Stimulated activated CD4-positive, alpha-beta T cell treated with anti-CD3 and anti-CD28 coated beads, Interleukin-1b, Interleukin-23, amount 100 ng/mL, for 4 hours (primary cell): ENCODE results near the gene FAM13A.
A peak's percentile ranks its signal among the peaks of the same experiment; 100 is the strongest.

ENCODE experiments used
- DNase-seq, 2 donors: peaks; one replicate each; pipeline ENCODE4 v3.0.0-alpha.2; 2020; ENCODE audit warnings: low read depth in 2 of 2

Gene FAM13A

DNA sequence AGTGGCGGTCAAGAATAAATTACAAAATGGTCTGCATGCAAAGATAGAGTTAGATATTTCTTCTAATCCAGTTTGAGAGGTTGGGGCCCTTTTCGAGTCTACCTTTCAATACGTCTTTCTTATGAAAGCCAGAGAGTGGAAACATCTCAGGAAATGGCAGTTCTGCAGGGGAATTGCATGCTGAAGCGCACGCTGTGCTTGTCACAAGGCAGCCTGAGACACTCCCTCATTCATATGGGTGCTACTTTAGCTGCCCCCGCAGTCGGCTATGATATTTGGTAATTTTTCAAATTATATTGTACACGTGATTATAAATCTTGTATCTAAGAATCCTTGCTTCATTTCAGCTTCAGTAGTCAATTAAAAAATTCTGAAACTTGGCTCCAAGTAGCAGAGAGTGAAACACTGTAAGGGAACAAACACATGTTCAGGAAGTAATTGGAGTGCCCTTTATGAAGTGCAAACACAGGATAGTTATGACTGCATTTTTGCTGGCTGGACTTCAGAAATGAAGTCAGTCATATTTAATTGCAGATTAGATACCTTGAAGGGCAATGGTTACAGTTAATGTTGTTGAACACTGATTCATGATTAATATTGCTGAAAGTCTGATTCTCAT, 213.8 kb downstream of the FAM13A start:
- DNase-seq = no peak

DNA sequence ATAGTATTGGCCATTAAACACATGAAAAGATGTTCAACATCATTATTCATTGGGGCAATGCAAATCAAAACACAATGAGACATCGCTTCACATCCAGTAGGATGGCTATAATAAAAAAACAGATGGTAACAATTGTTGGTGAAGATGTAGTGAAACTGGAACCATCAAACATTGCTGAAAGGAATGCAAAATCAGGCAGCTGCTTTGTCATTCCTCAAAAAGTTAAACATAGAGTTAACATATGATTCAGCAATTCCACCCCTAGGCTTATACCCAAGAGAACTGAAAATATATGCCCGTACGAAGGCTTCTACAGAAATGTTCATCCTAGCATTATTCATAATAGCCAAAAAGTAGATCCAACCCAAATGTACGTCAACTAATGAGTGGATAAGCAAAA, 215.3 kb downstream of the FAM13A start:
- DNase-seq = no peak

DNA sequence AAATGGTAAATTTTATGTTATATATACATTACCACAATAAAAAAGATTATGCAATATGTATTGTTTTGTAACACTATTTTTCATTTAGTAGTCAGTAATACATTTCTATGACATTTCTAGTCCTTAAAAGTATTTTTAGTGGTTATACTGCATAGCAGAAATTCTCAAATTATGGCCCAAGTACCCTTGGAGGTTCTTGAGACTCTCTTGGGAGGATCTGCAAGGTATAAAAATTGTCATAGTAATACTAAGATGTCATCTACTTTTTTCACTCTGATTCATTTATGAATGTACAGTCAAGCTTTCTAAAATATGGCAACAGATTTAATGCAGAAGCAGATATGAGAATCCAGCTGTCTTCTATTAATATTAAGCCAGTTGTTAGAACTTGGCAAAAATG, 220.8 kb downstream of the FAM13A start:
- no peak for DNase-seq

DNA sequence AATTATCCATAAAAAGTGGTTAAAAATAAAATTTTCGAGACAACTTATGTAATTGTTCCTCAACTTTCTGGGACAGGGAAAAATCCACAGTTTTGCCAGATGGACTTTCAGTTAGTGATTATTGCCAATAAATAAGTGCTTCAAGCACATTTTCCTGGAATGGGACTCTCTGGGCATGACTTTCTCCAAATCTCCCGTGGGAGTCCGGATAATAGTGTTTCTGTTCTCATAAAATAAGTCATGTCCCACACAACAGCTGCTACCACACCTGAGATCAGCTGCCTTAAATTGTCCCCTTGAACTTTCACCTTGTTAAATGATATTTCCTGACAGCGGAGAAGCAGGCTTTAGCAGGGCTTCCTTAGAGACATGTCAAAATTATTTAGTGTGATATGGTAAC, 226.0 kb downstream of the FAM13A start:
- no peak for DNase-seq

GRCh38 chr4:88830598-88830997, 226.4 kb downstream of the FAM13A start:
- no peak for DNase-seq

DNA sequence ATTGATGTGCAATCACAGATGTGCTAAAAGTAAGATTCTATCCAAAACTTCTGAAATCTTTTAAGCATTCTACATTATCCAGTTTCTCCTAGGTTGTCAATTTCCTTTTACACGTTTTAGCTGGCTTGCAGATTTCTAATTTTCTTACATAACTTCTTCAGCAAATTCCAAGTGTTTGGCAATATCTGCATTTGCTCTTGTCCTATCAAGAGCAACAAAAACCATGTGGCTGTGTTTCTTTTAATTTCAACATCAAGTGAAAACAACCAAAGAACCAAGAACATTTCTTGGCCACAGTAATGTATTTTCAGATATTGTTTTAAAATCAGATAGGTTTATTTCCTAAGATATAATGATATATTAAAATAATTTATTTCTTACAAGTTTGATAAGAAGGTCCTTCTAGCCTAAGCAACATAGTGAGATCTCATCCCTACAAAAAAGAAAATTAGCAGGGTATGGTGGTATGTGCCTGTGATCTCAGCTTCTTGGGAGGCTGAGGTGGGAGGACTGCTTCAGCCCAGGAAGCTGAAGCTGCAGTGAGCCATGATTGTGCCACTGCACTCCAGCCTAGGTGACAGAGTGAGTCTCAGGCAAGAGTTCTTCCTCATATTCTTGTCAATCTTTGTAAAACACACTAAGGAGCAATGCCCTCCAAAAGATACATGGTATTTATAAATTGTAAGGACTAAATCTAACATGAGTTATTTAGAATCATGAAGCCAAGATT, 228.0 kb downstream of the FAM13A start:
- no peak for DNase-seq

GRCh38 chr4:88827442-88827841, 229.5 kb downstream of the FAM13A start:
- DNase-seq = no peak

- DNase-seq = no peak
Observed at GRCh38 chr4:88826771-88827170, 230.2 kb downstream of the FAM13A start.

- DNase-seq = no peak
Observed at GRCh38 chr4:88825931-88826330, 231.1 kb downstream of the FAM13A start.

- DNase-seq = peak; percentile 14 to 16
Observed at GRCh38 chr4:88823058-88823919, 233.7 kb downstream of the FAM13A start.

DNA sequence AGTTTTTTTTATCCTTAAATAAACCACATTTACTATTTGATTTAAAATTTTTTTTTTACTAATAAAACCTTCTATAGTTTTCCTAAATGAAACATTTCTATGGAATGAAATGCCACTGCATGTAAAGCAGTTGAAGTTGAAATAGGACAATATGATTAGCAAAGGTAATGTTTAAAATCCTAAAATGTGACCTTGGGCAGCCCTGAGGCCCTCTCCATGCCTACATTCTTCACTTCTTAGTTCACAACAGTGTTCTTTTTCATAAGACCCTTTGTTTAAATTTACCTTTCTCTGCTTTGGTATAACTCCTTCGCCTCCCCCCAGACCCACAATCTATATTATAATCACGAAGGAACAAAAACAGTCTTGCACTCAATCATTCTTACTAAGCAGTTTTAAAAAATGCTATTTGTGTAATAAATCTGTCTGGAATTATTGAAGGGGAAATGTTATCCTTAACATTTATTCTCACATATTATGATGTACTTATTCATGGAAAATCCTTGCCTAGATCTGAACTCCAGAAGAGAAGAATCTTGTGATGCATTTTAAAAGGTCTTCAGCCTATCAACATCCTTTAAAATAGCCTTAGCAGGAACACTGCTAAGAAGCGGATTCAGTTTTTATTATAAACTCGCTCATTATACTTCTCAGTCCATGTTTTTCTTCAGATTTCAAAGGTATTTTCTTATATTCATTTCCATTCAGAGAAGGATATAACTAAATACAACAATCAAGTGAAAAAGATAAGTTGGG, 234.8 kb downstream of the FAM13A start:
- no peak for DNase-seq

GRCh38 chr4:88821522-88821921, 235.5 kb downstream of the FAM13A start:
- no peak for DNase-seq

- DNase-seq = no peak
Observed at GRCh38 chr4:88820698-88821415, 236.1 kb downstream of the FAM13A start.

DNA sequence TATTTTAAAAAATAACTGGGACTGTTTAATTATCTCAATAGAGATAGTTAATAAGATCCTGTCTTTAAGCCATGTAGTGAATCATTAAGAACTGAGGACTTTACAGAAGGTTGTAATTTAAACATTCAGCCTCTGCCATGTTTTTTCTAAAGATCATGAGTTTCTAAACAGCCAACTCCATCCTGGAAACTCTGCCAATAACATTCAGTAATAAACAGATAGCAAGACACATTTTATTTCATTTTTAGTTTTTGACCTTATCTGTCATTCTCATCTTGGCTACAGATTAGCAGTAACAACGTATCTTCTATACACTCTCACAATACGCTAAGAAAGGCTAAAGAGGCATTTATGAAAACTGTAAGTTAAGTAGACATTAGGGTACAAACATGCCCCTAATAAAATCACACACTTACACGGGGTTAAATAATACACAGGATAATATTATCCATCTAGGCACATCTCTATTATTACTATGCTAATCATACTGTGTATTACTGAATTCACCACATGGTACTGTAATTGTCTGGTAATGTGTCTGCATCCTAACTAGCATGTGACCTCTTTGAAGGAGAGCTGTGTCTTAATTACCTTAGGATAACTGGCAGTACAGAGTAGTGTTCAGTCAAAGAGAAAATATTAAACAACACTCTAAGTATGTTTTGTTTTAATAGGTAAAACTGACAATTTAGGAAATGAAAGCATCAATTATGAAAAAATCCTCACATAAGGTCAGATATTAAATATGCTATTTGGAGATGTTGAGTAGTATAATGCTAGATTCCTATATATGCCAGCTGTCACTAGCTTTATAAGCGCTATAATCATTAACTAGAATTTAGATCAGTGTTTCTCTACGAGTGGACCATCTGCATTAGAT, 236.9 kb downstream of the FAM13A start:
- no peak for DNase-seq

DNA sequence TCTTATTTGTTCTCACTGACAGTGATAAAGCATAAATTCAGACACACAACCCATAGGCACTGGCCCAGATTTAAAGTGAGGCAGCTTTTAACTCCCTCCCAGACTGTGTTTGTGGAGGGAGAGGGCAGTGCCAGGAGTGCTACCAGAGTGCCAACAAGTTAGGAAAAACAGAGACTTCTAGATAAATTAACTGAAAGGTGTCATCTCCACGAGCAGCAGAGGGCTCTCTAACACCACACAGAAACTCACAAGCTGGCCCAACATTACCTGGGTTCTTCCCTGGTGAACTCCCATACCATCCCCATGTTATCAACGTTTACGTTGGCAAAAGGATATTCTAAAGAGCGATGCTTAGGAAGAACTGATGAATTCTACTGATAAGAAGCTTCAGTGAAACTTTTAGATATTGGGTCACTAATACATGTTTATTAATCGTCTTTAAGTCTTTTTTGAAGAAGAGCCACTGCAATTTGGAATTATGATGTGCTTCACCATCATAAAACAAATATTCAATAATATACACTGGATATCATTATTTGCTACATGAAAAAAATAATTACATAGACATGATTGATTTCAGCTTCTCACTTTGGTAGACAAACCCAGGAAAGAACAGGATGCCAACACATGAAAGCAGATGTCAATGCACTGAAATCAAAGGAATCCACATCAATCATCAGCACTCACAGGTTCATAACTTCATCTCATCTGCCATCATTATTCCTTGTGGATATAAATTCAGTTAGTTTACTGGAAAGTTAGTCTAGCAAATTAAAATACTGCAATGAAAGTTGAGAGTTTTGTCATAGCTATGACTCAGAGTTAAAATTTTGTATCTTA, 238.1 kb downstream of the FAM13A start:
- DNase-seq = peak; percentile 12

GRCh38 chr4:88817740-88818139, 239.2 kb downstream of the FAM13A start:
- DNase-seq = no peak

DNA sequence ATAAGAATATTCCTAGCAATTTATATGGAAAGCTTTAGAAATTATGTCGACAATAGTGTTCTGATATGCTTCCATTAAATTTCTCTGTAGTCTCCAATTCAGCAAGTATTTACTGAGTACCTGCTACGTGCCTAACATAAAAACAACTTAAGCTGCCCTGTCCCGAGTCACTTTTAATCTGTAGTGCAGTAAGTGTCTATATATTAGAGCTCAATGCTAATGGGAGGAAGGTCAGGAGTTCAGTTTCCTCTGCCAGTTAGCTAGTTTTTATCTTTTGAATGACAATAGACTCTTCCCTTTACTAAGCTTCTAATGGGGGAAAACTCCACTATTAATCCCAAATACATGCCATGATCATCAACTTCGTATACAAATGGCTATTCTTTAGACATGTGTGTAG, 240.6 kb downstream of the FAM13A start:
- no peak for DNase-seq

DNA sequence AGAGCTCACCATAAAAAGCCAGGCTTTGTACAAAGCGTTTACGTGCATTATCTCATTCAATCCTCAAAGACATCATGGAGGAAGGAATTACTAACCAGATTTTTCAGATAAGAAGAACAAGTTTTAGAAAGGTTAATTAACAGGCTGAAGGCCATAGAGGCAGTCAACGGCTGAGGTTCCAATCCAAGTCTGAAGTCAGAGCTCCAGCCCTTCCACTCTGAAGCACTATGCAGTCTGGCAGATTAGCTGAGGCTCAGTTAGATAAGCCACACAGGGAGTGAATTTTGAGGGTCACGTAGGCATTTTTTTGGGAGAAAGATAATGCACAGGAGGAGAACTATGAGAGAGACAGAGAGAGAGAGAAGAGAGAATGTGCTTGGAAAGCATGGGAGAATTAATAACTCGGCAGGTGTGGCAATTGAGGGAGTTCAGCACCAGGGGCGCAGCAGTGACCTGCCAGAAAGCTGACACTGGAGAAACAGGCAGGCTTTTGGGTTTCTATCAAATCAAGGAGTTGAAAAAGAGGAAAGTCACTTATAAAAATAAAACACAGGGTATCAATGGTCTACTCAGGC, 242.9 kb downstream of the FAM13A start:
- DNase-seq = no peak

DNA sequence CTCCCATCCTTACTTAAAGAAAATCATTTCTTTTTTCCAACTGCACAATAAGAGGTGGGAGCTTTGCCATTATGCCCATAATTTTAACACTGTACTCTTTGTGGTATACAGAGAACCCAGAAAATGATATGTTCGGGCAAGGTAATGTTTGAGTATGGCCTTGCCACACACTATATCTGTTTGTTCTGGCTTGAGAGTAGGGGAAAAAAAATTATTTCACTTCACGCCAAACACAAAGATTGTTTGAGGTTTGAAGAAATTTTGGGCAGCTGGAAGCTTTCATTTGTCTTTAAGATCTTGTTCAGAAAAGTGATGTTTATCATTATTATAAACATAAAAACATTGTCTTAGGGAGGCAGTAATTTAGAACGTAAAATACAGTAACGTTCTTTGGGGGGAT, 244.0 kb downstream of the FAM13A start:
- DNase-seq = no peak
